SKM-1 (cell line): ENCODE results near the gene PDIA3.
"Not testable (repeated sequence)": the region's sequence is repeated elsewhere in the genome, so short reads cannot be mapped to it uniquely, and the experiment has no call there.

ENCODE experiments used
- DNase-seq: peaks from one replicate; lab custom pipeline; 2025; ENCODE audit not compliant: unreplicated experiment; lab: John Stamatoyannopoulos, UW

Gene PDIA3

DNA sequence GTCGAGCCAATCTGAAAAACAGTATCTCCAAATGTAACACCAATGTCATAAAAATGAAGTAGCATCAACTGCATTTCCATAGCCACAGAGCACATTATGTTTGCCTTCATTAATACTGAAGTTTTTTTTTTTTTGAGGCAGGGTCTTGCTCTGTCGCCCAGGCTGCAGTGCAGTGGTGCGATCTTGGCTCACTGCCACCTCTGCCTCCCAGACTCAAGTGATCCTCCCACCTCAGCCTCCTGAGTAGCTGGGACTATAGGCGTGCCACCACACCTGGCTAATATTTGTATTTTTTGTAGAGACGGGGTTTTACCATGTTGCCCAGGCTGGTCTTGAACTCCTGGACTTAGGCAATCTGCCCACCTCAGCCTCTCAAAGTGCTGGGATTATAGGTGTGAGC is 68.8 kb downstream of the PDIA3 start:
- not testable (repeated sequence) for DNase-seq

- no peak for DNase-seq
These were observed 75.3 kb downstream of the PDIA3 start for GRCh38 chr15:43821505-43821904.
